Measurements from ENCODE around the gene STIM2.

GRCh38 chr4:26812049-26812714, 48.5 kb upstream of the STIM2 start:
- TF ChIP-seq CTCF (IDR thresholded peaks at IDR 0.05) = no peak
- no peak for TF ChIP-seq POLR2AphosphoS5 (IDR thresholded peaks at IDR 0.05)

Measured in transverse colon (tissue), 4 donors.